Measurements from ENCODE around the gene PRR14.
"Not testable (repeated sequence)": the region's sequence is repeated elsewhere in the genome, so short reads cannot be mapped to it uniquely, and the experiment has no call there.

The PRR14 gene

DNA sequence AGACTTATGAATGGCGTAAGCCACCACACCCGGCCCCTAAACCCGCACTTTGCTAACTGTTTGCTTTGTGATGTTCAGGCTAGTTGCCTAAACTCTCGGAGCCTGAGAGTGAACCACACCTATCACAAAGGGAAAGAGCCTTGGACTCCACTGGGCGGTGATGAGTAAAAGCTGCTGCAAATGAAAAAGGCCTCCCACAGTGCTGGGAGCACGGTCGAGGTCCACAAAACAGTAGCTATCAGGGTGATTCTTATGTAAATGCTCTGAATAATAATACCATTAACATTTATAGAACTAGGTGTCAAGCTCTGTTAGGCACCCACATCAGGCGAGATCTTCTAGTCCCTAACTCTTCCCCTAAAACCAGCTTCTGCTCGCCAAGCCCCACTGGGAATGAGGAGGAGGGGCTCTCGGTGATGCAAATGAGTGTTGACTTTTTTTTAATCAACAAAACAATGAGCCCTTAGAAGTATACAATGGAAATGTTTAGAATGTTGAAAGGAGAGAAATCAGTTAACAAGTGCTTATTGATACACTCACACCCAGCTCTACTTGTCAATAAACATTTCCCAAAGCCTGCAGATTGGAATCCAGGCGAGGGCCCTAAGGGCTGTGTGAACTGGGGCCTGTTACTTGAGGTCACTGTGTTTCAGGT, 27.3 kb downstream of the PRR14 start:
- H3K27me3 ChIP-seq (ENCODE audit: control insufficient read depth, insufficient read depth, low read length) = peaks cover 96% of the 10 kb centered on the region

DNA sequence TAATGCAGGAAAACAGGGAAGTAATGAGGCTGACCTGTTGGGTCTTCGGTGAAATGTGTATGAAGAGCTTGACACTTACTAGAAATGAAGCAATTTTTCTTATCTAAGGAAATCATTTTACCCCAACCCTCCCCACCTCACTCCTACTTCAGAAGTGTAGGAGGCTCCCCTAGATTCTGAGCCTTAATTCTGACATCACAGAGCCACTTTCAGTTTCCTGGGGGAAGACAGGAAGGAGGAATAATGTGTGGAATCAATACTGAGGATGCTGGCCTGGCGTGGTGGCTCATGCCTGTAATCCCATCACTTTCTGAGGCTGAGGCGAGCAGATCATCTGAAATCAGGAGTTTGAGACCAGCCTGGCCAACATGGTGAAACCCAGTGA, 27.8 kb downstream of the PRR14 start:
- Histone ChIP-seq H3K9ac (ENCODE audit: low read length) (no peak overlapping the region), H3K27me3 (ENCODE audit: control insufficient read depth, insufficient read depth, low read length) (peaks cover 96% of the 10 kb centered on the region), H3K4me1 (ENCODE audit: control insufficient read depth, low read depth, low read length) (no peaks in the 10 kb centered on the region), H3K27ac (ENCODE audit: low read length) (no peak overlapping the region), H3K9me3 (ENCODE audit: control insufficient read depth, low read depth, low read length) (no peaks in the 10 kb centered on the region), H3K36me3 (ENCODE audit: control insufficient read depth, low read depth, low read length) (no peaks in the 10 kb centered on the region), H3K4me3 (ENCODE audit: low read length) (no peak overlapping the region)

More for the DNA sequence above, 27.3 kb downstream of the PRR14 start:
- H3K36me3 ChIP-seq (ENCODE audit: control insufficient read depth, low read depth, low read length) = no peaks in the 10 kb centered on the region
- H3K9ac ChIP-seq (ENCODE audit: low read length) = no peak overlapping the region
- no peaks in the 10 kb centered on the region for H3K9me3 ChIP-seq (ENCODE audit: control insufficient read depth, low read depth, low read length)
- no peak overlapping the region for H3K27ac ChIP-seq (ENCODE audit: low read length)
- H3K4me3 ChIP-seq (ENCODE audit: low read length) = no peak overlapping the region
- no peaks in the 10 kb centered on the region for H3K4me1 ChIP-seq (ENCODE audit: control insufficient read depth, low read depth, low read length)

DNA sequence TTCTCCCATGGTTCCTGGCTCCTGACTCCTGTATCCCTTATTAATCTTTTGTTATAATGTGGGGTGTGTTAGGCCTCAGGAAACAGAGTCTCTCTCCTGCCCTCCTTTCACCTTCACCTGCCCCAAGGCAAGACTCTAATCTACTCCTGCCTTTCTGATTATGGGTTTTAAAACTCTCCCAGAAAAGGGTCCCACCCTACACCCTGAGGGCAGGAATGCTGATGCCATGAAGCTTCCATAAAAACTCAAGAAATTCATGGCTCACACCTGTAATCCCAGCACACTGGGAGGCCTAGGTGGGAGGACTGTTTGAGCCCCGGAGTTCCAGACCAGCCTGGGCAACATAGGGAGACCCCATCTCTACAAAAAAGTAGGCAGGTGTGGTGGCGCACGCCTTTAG, 29.6 kb downstream of the PRR14 start:
- H3K27me3 ChIP-seq (ENCODE audit: control insufficient read depth, insufficient read depth, low read length) = peaks cover 96% of the 10 kb centered on the region
- no peaks in the 10 kb centered on the region for H3K9me3 ChIP-seq (ENCODE audit: control insufficient read depth, low read depth, low read length)

DNA sequence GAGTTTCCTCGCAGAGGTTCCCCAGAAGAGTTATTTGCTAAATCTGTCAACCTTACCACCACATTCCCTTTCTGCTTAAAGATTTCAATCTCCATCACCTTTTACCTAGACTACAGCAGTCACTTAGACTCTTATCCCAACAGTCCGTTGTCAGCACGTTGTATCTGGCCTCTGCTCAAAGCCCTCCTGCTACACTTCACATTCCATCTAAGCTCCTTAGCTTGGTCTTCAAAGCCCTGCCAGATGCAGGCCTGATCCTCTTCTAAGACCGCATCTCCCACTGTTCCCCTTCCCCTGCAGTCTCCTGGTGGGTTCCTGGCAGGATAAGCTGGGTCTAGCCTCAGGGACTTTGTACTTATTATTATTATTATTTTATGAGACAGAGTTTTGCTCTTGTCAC, 37.9 kb downstream of the PRR14 start:
- peaks cover 10% of the 10 kb centered on the region for H3K4me1 ChIP-seq (ENCODE audit: control insufficient read depth, low read depth, low read length)
- no peaks in the 10 kb centered on the region for H3K36me3 ChIP-seq (ENCODE audit: control insufficient read depth, low read depth, low read length)
- no peaks in the 10 kb centered on the region for H3K9me3 ChIP-seq (ENCODE audit: control insufficient read depth, low read depth, low read length)
- peaks cover 100% of the 10 kb centered on the region for H3K27me3 ChIP-seq (ENCODE audit: control insufficient read depth, insufficient read depth, low read length)
- H3K27ac ChIP-seq (ENCODE audit: low read length) = no peak overlapping the region
- no peak overlapping the region for H3K9ac ChIP-seq (ENCODE audit: low read length)
- H3K4me3 ChIP-seq (ENCODE audit: low read length) = no peak overlapping the region

More for the DNA sequence above, 29.6 kb downstream of the PRR14 start:
- no peak overlapping the region for H3K9ac ChIP-seq (ENCODE audit: low read length)
- no peak overlapping the region for H3K4me3 ChIP-seq (ENCODE audit: low read length)
- H3K36me3 ChIP-seq (ENCODE audit: control insufficient read depth, low read depth, low read length) = no peaks in the 10 kb centered on the region
- H3K4me1 ChIP-seq (ENCODE audit: control insufficient read depth, low read depth, low read length) = no peaks in the 10 kb centered on the region
- H3K27ac ChIP-seq (ENCODE audit: low read length) = no peak overlapping the region

DNA sequence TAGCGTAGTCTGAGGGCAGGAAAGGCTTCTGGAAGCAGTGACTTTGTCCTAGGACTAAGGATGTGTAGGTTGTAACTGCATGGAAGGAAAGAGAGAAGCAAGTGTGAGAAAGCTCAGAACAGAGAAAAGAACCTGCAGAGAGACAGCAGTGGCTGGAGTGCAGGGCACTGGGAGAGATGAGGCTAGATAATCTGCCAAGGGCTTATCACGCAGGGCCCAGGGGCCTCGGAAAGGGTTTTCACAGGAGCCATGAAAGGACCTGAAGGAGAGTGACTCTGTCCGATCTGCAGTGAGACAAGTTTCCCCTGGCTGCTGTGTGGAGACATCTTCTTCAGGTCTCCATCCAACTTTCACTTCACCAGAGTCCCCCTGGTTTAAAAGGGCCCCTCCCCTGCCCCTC, 41.1 kb downstream of the PRR14 start:
- Histone ChIP-seq H3K9me3 (ENCODE audit: control insufficient read depth, low read depth, low read length) (no peaks in the 10 kb centered on the region), H3K36me3 (ENCODE audit: control insufficient read depth, low read depth, low read length) (no peaks in the 10 kb centered on the region), H3K27ac (ENCODE audit: low read length) (no peak overlapping the region), H3K4me3 (ENCODE audit: low read length) (peak overlapping the region; percentile 18), H3K27me3 (ENCODE audit: control insufficient read depth, insufficient read depth, low read length) (peaks cover 99% of the 10 kb centered on the region), H3K4me1 (ENCODE audit: control insufficient read depth, low read depth, low read length) (peaks cover 10% of the 10 kb centered on the region), H3K9ac (ENCODE audit: low read length) (no peak overlapping the region)

DNA sequence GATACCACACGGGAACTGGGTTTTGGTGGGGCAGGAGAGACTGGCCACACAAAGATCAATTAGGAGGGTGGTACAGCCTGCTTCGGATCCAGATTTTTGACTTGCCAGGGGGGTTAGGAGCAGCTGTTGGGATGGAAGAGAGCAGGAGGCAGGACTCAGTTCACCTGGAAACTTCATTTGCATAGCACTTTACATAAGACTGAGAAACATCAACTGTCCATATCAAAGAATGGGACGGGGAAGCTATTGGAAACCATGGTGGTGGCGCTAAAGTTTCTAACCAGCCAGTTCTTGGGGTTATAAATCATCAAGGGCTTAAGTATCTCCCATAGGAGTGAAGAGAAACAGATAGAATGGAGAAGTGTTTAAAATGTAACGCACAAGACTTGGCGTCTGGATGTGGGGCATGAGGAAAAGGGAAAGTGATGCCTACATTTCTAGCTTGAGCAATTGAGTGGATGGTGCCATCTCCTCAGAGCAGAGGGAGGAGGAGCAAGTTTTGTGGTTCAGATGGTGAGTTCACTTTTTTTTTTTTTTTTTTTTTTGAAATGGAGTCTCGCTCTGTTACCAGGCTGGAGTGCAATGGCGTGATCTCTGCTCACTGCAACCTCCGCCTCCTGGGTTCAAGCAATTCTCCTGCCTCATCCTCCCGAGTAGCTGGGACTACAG, 41.8 kb downstream of the PRR14 start:
- Histone ChIP-seq H3K27me3 (ENCODE audit: control insufficient read depth, insufficient read depth, low read length) (peaks cover 99% of the 10 kb centered on the region), H3K4me1 (ENCODE audit: control insufficient read depth, low read depth, low read length) (peaks cover 10% of the 10 kb centered on the region), H3K36me3 (ENCODE audit: control insufficient read depth, low read depth, low read length) (no peaks in the 10 kb centered on the region), H3K9me3 (ENCODE audit: control insufficient read depth, low read depth, low read length) (no peaks in the 10 kb centered on the region), H3K4me3 (ENCODE audit: low read length) (peak overlapping the region; percentile 18), H3K27ac (ENCODE audit: low read length) (no peak overlapping the region), H3K9ac (ENCODE audit: low read length) (no peak overlapping the region)

DNA sequence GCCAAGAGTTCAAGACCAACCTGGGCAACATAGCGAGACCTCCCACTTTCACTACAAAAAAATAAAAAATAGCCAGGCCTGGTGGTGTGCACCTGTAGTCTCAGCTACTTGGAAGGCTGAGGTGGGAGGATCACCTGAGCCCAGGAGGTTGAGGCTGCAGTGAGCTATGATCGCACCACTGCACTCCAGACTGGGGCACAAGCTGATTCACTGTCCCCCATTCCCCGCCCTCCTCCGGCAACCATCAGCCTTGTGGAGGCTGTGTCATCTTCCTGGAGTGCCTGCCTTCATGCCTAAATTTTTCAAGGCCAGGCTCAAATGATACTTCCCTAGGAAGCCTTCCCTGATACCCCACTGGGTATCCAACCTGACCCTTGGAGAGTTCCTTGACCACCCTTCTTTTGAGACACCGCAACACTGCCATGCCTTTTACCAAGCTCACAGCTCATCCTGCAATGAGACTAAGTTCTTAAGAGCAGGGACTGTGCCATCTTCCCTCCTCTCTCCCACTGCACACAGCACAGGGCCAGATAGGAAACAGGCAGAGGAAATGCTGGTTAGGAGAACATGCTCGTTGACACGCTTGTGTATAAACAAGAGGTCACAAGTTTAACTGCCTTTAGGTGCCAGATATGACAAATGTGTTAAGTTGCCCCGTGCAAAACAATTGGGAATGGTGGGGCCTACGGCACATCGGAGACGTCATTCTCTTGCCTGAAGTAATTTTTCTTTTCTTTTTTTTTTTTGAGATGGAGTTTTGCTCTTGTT, 44.4 kb downstream of the PRR14 start:
- peaks cover 17% of the 10 kb centered on the region for H3K4me1 ChIP-seq (ENCODE audit: control insufficient read depth, low read depth, low read length)
- H3K9ac ChIP-seq (ENCODE audit: low read length) = no peak overlapping the region
- no peak overlapping the region for H3K4me3 ChIP-seq (ENCODE audit: low read length)
- no peak overlapping the region for H3K27ac ChIP-seq (ENCODE audit: low read length)
- no peaks in the 10 kb centered on the region for H3K9me3 ChIP-seq (ENCODE audit: control insufficient read depth, low read depth, low read length)
- H3K36me3 ChIP-seq (ENCODE audit: control insufficient read depth, low read depth, low read length) = no peaks in the 10 kb centered on the region
- H3K27me3 ChIP-seq (ENCODE audit: control insufficient read depth, insufficient read depth, low read length) = peaks cover 76% of the 10 kb centered on the region

DNA sequence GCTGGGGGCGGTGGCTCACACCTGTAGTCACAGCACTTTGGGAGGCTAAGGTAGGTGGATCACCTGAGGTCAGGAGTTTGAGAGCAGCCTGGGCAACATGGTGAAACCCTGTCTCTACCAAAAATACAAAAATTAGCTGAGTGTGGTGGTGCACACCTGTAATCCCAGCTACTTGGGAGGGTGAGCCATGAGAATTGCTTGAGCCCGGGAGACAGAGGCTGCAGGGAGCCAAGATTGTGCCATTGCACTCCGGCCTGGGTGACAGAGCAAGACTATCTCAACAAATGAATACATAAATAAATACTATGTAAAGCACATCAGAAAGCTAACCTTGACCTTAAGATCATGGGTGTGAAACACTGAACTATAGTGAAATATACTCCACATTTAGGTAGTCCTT, 45.9 kb downstream of the PRR14 start:
- not testable (repeated sequence) for H3K9me3 ChIP-seq (ENCODE audit: control insufficient read depth, low read depth, low read length); H3K9ac ChIP-seq (ENCODE audit: low read length); H3K27ac ChIP-seq (ENCODE audit: low read length); H3K4me3 ChIP-seq (ENCODE audit: low read length)
- peaks cover 61% of the 10 kb centered on the region for H3K27me3 ChIP-seq (ENCODE audit: control insufficient read depth, insufficient read depth, low read length)
- peaks cover 14% of the 10 kb centered on the region for H3K36me3 ChIP-seq (ENCODE audit: control insufficient read depth, low read depth, low read length)
- H3K4me1 ChIP-seq (ENCODE audit: control insufficient read depth, low read depth, low read length) = peaks cover 16% of the 10 kb centered on the region

DNA sequence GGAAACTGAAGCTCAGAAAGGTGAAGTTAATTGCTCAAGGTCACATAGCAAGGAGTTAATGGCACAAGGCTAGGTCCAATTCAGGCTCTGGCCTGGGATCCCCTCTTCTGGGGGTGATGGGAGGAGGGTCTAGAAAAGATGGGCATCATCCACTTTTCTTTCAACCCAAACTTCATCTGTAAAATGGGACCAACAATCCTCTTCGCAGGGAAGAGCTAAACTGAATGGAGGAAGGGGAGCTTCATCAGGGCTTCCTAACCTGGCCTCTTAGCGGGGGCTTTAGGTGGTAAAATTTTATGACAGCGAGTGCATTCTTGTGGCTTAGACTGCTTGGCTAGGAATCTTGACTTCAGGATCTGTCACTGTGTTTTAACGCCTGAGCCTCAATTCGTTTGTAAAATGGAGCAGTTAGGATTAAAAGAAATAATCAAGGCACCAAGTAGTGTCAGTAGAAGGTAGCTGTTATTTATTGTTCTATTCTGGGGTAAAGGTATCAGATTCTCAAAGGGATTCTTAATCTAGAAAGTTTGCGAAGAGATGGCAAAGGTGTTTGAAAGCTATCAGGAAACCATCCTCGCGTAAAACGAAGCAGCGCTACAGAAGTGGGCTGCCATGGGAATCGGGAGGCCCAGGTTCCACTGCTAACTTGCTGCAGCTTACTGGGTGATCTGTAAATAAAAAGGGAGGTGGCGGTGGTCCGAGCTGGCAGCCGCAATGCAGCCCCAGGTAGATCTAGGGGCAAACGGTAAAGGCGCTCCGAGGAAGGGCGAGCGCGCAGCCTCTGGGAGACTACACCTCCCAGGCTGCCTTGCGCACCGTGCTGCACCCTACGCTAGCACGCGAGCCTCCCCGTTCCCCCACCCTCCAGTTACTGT, 46.7 kb downstream of the PRR14 start:
- peak overlapping the region; percentile 99 for H3K27ac ChIP-seq (ENCODE audit: low read length)
- peaks cover 8% of the 10 kb centered on the region for H3K4me1 ChIP-seq (ENCODE audit: control insufficient read depth, low read depth, low read length)
- no peaks in the 10 kb centered on the region for H3K9me3 ChIP-seq (ENCODE audit: control insufficient read depth, low read depth, low read length)
- peaks cover 53% of the 10 kb centered on the region for H3K27me3 ChIP-seq (ENCODE audit: control insufficient read depth, insufficient read depth, low read length)
- peak overlapping the region; percentile 99 for H3K9ac ChIP-seq (ENCODE audit: low read length)
- peaks cover 16% of the 10 kb centered on the region for H3K36me3 ChIP-seq (ENCODE audit: control insufficient read depth, low read depth, low read length)
- peak overlapping the region; percentile 93 for H3K4me3 ChIP-seq (ENCODE audit: low read length)

DNA sequence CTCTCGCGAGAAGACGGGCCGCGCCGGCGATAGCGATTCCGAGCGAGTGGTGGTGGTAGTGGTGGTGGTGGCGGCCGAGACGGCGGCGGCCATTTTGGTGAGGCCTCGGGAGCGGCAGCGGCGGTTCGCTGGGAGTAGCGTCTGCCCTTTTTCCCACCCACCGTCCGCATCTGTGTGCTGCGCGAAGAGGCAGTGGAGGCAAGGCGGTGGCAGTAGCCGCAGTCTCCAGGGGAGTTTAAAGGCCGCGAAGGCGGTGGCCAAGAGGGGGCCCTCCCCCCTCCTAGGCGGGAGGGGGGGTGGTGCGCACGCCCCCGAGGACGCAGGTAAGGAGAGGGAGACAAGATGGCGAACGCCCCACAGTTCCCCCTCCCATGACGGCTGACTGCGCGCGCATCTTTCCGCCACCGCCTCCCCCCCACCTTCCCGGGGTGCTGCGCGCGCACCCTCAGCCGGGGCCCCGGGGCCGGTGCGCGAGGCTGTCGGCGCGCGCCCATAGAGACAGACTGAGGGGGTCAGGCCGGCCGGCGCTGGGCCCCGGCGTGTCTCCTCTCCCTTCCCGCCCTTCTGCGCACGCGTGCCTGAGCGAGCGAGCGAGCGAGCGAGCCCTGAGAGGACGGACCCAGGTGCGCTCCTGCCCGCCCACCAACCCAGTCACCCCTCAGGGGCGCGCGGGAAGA, 47.5 kb downstream of the PRR14 start:
- Histone ChIP-seq H3K36me3 (ENCODE audit: control insufficient read depth, low read depth, low read length) (peaks cover 20% of the 10 kb centered on the region), H3K4me3 (ENCODE audit: low read length) (peak overlapping the region; percentile 93), H3K27ac (ENCODE audit: low read length) (peak overlapping the region; percentile 99), H3K4me1 (ENCODE audit: control insufficient read depth, low read depth, low read length) (peaks cover 6% of the 10 kb centered on the region), H3K27me3 (ENCODE audit: control insufficient read depth, insufficient read depth, low read length) (peaks cover 45% of the 10 kb centered on the region), H3K9me3 (ENCODE audit: control insufficient read depth, low read depth, low read length) (no peaks in the 10 kb centered on the region), H3K9ac (ENCODE audit: low read length) (peak overlapping the region; percentile 99)
